Erythroblast (primary cell): ENCODE results near the gene ADSL.
"Not testable (repeated sequence)": the region's sequence is repeated elsewhere in the genome, so short reads cannot be mapped to it uniquely, and the experiment has no call there.

Experiments used
- DNase-seq, 2 experiments: peaks; one replicate each; lab custom pipeline; 2025; lab: John Stamatoyannopoulos, UW
- GATA1 ChIP-seq: IDR thresholded peaks from 2 replicates; pipeline ENCODE4 v1.6.1; 2011; ENCODE audit warnings: low read depth, mild to moderate bottlenecking, control low read depth, low read length, moderate library complexity
- POLR2A ChIP-seq: IDR thresholded peaks from 2 replicates; pipeline ENCODE4 v1.6.1; 2011; ENCODE audit warnings: mild to moderate bottlenecking, low read length

The ADSL gene

DNA sequence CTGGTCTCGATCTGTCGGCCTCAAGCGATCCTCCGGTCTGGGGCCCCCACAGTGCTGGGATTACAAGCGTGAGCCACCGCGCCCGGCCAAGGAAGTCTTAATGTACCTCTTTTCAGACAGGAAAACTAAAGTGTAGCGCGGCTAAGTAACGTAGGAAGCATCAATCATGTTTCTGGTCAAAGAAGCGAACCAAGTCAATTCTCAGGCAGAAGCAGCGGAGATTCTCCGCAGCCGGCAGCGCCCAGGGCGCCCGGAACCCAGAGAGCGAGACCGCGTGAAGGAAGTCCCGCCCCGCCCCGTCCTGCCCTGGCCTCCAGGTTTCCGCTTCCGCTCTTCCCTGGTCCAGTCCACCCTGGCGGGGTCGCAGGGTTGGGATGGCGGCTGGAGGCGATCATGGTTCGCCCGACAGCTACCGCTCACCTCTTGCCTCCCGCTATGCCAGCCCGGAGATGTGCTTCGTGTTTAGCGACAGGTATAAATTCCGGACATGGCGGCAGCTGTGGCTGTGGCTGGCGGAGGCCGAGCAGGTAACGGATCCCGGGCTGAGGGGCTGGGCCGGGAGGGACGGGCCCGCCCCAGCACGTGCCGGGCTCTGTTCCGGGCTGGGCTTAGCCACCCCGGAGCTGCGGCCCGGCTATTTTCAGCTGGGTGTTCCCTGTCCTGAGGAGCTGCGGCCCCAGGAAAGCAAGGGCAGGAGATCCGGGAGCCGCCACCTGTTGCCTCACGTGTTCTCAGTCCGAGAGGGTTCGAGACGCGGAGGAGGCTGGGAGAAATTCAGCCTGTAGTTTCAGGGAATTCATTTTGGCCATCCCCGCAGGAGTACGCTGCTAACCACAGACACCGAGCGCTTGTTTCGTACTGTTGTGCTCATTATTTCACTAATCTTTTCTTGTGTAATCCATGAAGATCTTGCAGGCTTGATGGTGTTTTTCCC is at the start of gene ADSL:
TSS of gene ADSL (plus strand) at position 316 of the 934 bp plus-strand sequence. CDS start at position 375, 59 bp downstream.
- DNase-seq: peak; percentile 87 to 89
- peak; percentile 92 for TF ChIP-seq POLR2A
- no peak for TF ChIP-seq GATA1

DNA sequence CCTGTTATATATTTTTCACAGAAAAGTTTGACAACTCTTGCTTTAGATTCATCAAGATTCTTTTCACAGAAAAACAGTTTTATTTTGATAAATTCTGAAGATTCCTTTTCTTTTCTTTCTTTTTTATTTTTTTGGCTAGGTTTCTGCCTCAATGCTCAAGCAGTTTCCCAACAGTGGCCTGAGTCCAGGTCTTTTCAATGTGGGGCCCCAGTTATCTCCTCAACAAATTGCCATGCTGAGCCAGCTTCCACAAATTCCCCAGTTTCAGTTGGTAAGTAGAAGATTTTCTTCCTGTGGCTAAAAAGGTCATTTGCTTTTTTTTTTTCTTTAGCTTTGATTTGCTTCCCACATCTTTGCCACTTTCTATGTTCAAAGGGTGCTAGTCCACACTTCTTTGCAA is 46.0 kb upstream of the ADSL start:
- DNase-seq: no peak
- TF ChIP-seq GATA1 (no peak), POLR2A (no peak)

DNA sequence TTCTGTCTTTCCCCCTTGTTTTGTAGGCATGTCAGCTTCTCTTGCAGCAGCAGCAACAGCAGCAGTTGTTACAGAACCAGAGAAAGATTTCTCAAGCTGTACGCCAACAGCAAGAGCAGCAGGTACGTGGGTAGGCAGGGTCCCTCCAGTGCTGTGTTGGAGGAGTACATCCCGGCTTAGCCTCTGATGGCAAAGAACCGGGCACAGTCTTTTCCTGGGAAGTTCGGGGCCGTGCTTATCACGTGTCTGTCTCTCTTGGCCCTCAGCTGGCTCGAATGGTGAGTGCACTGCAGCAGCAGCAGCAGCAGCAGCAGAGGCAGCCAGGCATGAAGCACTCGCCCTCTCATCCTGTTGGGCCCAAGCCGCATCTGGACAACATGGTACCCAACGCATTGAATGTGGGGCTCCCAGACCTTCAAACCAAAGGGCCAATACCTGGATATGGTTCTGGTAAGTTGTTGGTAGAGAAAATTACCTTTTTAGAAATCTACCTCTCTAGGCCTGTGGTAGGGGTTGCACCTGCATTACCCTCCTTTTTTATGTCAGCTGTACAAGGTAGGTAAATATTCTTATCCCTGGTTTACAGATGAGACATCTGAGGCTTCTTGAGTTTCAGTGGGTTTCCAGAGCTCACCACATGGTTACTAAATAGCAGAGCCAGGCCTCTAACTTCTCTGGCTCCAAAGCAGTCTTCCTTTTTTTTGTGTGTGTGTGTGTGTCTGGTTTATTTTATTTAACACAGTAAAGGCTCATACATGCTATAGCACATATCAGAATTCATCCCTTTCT is 45.2 kb upstream of the ADSL start:
- TF ChIP-seq GATA1: no peak
- no peak for TF ChIP-seq POLR2A
- DNase-seq: no peak

DNA sequence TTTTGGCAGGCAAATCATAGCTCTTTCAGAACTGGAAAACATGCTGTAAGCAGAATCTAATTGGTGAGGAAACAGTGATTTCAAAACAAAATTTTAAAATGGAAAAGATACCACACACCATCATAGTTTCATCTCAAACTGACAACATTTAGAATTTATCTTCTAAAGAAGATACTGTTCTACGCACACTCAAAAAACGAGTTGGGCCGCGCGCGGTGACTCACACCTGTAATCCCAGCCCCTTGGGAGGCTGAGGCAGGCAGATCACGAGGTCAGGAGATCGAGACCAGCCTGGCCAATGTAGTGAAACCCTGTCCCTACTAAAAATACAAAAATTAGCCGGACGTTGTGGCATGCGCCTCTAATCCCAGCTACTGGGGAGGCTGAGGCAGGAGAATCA is 44.2 kb upstream of the ADSL start:
- DNase-seq: no peak
- no peak for TF ChIP-seq POLR2A

DNA sequence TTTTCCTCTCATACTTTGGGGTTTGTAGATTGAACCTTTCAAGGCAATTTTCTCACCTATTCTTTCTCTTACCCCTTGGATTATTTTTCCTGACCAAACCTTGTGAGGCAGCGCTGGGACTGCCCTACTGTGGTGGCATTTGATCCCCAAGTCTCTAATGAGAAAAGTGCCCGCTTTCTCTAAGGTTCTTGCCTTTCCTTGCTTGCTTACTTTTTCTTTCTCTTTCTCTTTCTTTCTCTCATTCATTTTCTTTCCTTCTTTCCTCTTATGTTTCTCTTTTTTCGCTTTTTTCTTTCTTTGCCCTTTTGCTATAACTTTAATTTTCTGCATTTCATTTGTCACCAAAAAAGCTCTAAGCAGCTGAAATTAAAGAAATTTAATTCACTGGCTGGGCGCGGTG is 40.7 kb upstream of the ADSL start:
- no peak for TF ChIP-seq POLR2A
- no peak for TF ChIP-seq GATA1
- DNase-seq: no peak

DNA sequence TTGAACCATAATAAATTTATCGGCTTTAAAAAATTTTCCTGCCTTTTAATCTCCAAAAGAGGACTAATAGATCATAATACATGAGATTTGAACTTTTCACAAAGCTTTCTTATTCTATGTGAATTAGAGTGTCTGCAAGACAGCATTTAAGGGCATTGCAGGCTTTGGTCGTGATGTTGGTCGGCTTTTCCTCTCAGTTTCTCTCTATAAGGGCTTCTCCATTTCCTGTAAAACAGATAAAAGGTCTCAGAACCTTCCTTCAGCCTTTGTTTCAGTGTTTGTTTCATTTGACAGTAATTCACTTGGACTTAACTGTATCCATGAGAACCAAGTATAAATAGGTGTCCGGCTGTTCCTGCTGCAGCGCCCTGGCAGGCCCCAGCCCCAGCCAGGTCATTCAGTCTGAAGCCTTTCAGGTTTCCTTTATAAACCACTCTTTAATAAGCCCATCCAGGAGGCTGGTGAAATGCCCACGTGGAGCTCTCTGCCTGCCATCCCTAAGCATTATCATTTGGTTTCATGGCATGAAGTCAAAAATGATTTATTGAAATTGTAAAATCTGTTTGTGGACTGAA is 37.2 kb upstream of the ADSL start:
- TF ChIP-seq GATA1 (no peak), POLR2A (no peak)
- no peak for DNase-seq

DNA sequence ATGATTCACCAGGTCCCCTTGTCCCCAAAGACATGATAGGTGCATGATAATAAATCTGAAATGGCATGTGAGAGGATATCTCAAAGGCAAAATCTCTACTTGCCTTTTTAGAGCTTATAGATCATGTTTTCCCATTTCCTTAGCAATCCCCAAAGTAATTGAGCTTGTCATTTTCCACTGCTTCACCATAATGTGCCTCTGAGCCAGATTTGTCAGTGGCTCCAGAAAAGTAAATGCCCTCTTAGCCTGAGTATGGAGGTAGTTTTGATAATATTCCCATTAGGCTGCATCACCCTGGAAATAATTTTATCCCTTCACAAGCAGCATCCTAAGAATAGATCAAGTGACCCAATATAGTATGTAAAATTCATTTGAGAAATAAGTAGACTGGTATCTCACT is 36.7 kb upstream of the ADSL start:
- no peak for DNase-seq
- TF ChIP-seq POLR2A: no peak
- no peak for TF ChIP-seq GATA1

DNA sequence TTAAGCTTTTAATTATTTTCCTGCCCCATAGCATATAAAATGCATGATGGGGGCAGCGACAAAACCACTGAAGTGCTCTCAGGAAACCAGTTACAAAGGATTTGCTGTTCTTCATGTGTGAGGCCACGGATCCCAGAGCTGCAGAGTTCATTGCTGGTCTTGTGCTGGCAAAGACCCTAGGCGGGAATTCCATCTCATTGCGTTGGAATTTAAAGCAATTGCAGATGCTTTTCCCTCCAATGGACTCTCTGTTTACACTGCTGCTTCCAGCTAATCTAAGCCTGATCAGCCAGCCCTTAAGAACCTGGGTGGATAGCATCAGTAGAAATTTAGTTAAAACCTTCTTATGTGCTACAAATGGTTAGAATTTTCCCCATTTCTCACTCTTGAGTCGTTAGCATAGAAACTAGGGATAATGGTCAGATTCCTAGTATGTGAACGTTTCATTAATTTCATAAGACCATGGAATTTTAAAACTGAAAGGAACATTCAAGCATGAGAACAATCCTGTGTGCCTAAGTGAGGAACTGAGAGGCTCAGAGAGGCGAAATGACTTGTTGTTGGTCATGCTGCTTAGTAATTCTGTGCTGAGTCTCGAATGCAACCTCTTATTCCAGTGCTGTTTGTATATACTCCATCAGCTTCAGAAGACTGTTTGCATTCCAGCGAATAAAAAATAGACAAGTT is 36.1 kb upstream of the ADSL start:
- no peak for DNase-seq
- TF ChIP-seq GATA1 (no peak), POLR2A (no peak)

DNA sequence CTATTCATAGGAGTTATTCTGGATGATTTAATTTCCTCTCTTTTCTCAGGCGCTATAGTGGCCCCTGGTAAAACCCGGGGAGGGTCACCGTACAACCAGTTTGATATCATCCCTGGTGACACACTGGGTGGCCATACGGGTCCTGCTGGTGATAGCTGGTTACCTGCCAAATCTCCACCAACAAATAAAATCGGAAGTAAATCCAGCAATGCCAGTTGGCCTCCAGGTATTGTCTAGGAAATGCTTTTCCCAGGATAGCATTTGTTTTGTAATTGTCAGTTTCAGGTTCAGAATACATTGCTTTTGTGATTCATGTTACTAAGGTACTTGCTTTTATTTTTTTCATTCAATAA is 35.6 kb upstream of the ADSL start:
- TF ChIP-seq POLR2A: no peak
- no peak for TF ChIP-seq GATA1

DNA sequence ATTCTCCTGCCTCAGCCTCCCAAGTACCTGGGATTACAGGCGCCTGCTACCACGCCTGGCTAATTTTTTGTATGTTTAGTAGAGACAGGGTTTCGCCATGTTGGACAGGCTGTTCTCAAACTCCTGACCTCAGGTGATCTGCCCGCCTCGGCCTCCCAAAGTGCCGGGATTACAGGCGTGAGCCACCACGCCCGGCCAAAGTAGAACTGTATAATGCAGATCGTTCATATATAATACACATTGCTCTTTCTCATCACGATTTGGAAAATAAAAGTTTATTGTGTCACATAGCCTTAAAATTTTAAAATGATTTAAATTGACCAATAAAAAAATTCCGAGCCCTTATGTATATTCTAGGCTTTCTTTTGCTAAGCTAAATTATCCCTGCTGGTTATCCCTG is 34.7 kb upstream of the ADSL start:
- DNase-seq: not testable (repeated sequence)

More for the DNA sequence above, 35.6 kb upstream of the ADSL start:
- no peak for DNase-seq

DNA sequence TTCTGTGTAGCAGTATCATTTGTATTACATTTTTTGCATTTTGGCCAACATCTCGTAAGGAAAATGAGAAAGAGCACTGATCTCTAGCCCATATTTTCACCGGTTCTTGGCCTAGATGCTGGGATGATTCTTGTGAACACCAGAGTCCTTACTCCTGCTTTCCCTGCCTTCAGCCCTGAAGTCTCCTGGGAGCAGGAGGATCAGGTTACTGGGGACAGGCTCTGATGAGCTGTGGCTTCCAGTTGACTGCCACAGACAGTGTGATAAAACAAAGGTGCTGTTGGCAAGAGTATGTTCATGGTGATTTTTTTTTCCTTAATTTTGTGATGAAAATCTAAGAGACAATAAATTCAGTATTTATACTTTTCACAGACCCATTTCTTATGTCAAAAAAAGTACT is 34.2 kb upstream of the ADSL start:
- TF ChIP-seq POLR2A (no peak), GATA1 (no peak)
- DNase-seq: no peak

DNA sequence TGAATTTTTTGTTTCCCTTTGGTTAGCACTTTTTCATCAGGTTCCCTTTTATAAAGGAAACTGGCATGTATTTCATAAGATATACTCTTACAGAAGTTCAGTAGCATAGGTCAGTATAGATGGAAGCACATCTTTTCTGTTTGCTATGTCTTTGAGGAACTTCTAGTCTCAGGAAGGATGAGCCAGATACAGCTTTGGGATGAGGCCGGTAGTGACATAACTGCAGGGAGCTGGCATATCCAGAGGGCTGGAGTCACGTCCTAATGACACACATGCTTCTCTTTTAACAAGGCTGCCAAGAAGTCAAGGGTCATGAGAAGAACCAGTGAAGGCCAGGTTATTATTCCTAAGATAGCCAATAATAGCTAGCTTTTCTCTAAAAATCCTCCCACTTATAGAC is 33.3 kb upstream of the ADSL start:
- DNase-seq: no peak
- TF ChIP-seq GATA1: no peak
- no peak for TF ChIP-seq POLR2A

DNA sequence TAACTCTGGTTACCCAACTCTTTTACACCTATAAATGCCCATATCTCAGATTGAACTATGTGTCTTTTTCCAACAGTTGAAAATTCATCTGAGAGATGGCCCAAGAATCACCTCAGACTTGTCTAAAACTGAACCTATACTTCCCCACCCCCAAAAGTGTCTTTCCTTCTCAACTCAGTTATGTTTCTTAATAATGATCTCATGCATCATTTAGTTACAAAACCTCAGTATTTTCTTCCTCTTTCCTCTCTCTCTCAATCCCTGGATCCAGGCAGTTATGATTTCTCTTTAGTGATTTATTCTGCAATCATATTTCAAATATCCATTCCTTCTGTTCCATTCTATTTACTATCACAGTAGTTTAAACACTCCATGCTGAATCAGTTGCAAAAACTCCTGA is 32.3 kb upstream of the ADSL start:
- TF ChIP-seq POLR2A (no peak), GATA1 (no peak)

More for the DNA sequence above, 32.3 kb upstream of the ADSL start:
- DNase-seq: no peak
